ENCODE measurements around the gene SIRPG. TPM values are rescaled to one million over a fixed set of nuclear protein-coding genes. Genes with fewer than 3 reads are reported as not detected.

The SIRPG gene
- polyA plus RNA-seq, 2 of the 4 experiments (the other 2 are of a cell fraction): not detected

DNA sequence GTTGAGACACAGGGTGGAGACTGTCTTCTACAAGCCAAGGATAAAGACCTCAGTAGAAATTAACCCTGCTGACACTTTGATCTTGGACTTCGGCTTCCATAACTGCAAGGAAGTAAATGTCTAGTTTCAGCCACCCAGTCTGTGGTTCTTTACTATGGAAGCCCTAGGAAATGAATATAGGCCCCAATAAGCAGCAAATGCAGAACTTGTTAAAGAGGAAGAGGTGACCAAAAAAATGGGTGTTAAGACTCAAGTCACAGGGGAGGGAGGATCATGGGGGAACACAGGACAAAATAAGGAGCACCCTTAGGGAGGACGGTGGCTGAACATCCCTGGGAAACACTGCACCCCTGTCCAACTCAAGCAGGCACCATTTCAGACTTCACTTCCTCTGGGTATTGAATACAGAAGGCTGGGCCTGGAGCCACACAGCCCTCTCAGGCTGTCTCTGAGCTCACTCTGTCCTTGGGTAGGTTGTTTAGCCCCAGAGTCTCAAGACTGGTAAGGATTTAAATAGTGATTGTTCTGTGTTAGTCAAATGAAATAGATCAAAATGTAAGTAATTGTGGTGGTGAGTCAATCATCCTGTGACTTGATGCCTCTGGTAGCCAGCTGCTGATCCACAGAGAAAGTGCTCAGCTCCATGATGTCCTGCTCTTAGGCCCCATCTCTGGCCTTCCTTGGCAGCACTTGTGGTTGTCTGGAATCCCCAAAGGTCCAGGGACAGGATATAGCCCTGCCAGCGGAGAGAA lies 69.6 kb downstream of the SIRPG start:
- DNase-seq (ENCODE audit: low read depth in 1 of 2, low spot score in 1 of 2) (no peak), FAIRE-seq (no peak), ATAC-seq (no peak)
- H3K9me3 ChIP-seq: no peaks in the 10 kb centered on the region
- no CpG with 5 or more reads among the region's 3 CpGs for WGBS (ENCODE audit: missing lambda C conversion rate)
- ChIA-PET POLR2A (no interaction called here), CTCF (no interaction called here)
- no peak overlapping the region for H3K27ac ChIP-seq
- H3K4me1 ChIP-seq: no peaks in the 10 kb centered on the region
- TF ChIP-seq BHLHE40 (IDR thresholded peaks at IDR 0.05; ENCODE audit: low read depth, low read length): no peak
- TF ChIP-seq, protein P1, sequence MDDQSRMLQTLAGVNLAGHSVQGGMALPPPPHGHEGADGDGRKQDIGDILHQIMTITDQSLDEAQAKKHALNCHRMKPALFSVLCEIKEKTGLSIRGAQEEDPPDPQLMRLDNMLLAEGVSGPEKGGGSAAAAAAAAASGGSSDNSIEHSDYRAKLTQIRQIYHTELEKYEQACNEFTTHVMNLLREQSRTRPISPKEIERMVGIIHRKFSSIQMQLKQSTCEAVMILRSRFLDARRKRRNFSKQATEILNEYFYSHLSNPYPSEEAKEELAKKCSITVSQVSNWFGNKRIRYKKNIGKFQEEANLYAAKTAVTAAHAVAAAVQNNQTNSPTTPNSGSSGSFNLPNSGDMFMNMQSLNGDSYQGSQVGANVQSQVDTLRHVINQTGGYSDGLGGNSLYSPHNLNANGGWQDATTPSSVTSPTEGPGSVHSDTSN (IDR thresholded peaks at IDR 0.05): no peak
- TF ChIP-seq, protein P2, sequence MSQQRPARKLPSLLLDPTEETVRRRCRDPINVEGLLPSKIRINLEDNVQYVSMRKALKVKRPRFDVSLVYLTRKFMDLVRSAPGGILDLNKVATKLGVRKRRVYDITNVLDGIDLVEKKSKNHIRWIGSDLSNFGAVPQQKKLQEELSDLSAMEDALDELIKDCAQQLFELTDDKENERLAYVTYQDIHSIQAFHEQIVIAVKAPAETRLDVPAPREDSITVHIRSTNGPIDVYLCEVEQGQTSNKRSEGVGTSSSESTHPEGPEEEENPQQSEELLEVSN (IDR thresholded peaks at IDR 0.05; ENCODE audit: borderline replicate concordance, low read depth): no peak
- TF ChIP-seq KDM5A (IDR thresholded peaks at IDR 0.05): no peak
- TF ChIP-seq ZC3H11A (IDR thresholded peaks at IDR 0.05): no peak
- TF ChIP-seq MAZ (IDR thresholded peaks at IDR 0.05; ENCODE audit: borderline replicate concordance, low read depth, low read length): no peak
- TF ChIP-seq TFCP2L1 (CRISPR knock-in tag; IDR thresholded peaks at IDR 0.05): no peak
- no peak for TF ChIP-seq CHD4 (IDR thresholded peaks at IDR 0.05; ENCODE audit: borderline replicate concordance)
- TF ChIP-seq ZFP36 (IDR thresholded peaks at IDR 0.05; ENCODE audit: borderline replicate concordance, partially characterized antibody): no peak
- TF ChIP-seq GATA3 (IDR thresholded peaks at IDR 0.05; ENCODE audit: borderline replicate concordance): no peak
- TF ChIP-seq CBX8 (IDR thresholded peaks at IDR 0.05): no peak
- TF ChIP-seq POLR2AphosphoS2 (conservative IDR thresholded peaks at IDR 0.05; ENCODE audit: low read length): no peak
- no peak overlapping the region for H3K4me3 ChIP-seq
- H3K4me2 ChIP-seq: no peak overlapping the region

GRCh38 chr20:1579488-1579887 lies 78.1 kb downstream of the SIRPG start:
- no peak for FAIRE-seq
- Histone ChIP-seq H3K27ac (no peak overlapping the region), H3K4me1 (no peaks in the 10 kb centered on the region), H3K4me2 (no peak overlapping the region), H3K9me3 (no peaks in the 10 kb centered on the region), H3K4me3 (no peak overlapping the region)
- no peak for ATAC-seq
- TF ChIP-seq ZFP36 (IDR thresholded peaks at IDR 0.05; ENCODE audit: borderline replicate concordance, partially characterized antibody) (no peak), MAFK (IDR thresholded peaks at IDR 0.05; ENCODE audit: partially characterized antibody) (peak; percentile 63), MYC (IDR thresholded peaks at IDR 0.05; ENCODE audit: borderline replicate concordance, low read length) (no peak)
- DNase-seq (ENCODE audit: low read depth in 1 of 2, low spot score in 1 of 2): no peak
- WGBS (ENCODE audit: missing lambda C conversion rate): 66% methylated on average over 6 of the region's 6 CpGs
- CTCF ChIA-PET: no interaction called here
- POLR2A ChIA-PET: no interaction called here

Small RNA genes lying within 50 kb of the gene (small RNA-seq; reads per million reads assigned to genes)
- gene AL109809.3 (0 reads per million in 6 experiments), gene RN7SL561P (0 reads per million in 6 experiments)

Other genes starting within 250 kb of the SIRPG start
- 53.2 and 56.6 TPM in 2 replicates for gene NSFL1C, start 190.9 kb downstream of the SIRPG start, polyA plus RNA-seq (2011; rRNA removed)
- gene NSFL1C, start 190.9 kb downstream of the SIRPG start, polyA plus RNA-seq (2017; fragmentation: RNase III; extraction: RNeasy Plus Mini Kit Qiagen cat#74134 plus additional on column Dnase treatment): 117 to 136 TPM (median 125 TPM) in 3 replicates
- gene SIRPB2, start 166.4 kb downstream of the SIRPG start, polyA plus RNA-seq (2011; rRNA removed): not detected in 2 replicates
- not detected in 3 replicates for gene SIRPB2, start 166.4 kb downstream of the SIRPG start, polyA plus RNA-seq (2017; fragmentation: RNase III; extraction: RNeasy Plus Mini Kit Qiagen cat#74134 plus additional on column Dnase treatment)
- not detected in 2 replicates for gene SIRPD, start 100.1 kb downstream of the SIRPG start, polyA plus RNA-seq (2011; rRNA removed)
- not detected in 3 replicates for gene SIRPD, start 100.1 kb downstream of the SIRPG start, polyA plus RNA-seq (2017; fragmentation: RNase III; extraction: RNeasy Plus Mini Kit Qiagen cat#74134 plus additional on column Dnase treatment)
- gene SIRPB1, start 37.8 kb downstream of the SIRPG start, polyA plus RNA-seq (2011; rRNA removed): 0.10 and 0.49 TPM in 2 replicates
- 0.35 to 0.56 TPM (median 0.45 TPM) in 3 replicates for gene SIRPB1, start 37.8 kb downstream of the SIRPG start, polyA plus RNA-seq (2017; fragmentation: RNase III; extraction: RNeasy Plus Mini Kit Qiagen cat#74134 plus additional on column Dnase treatment)
- 12.8 and 18.3 TPM in 2 replicates for gene SIRPA, start 237.6 kb upstream of the SIRPG start, polyA plus RNA-seq (2011; rRNA removed)
- gene SIRPA, start 237.6 kb upstream of the SIRPG start, polyA plus RNA-seq (2017; fragmentation: RNase III; extraction: RNeasy Plus Mini Kit Qiagen cat#74134 plus additional on column Dnase treatment): 21.2 to 22.0 TPM (median 21.6 TPM) in 3 replicates